ENCODE data around the gene FAAP20. TPM values are rescaled to one million over a fixed set of nuclear protein-coding genes. Genes with fewer than 3 reads are reported as not detected.

The FAAP20 gene
- total and polyA plus RNA-seq, 9 of the 15 experiments (the other 6 are each of a cell fraction or from before 2014, with no cell fraction given), result 0.58 to 143 (median 9.9) TPM

DNA sequence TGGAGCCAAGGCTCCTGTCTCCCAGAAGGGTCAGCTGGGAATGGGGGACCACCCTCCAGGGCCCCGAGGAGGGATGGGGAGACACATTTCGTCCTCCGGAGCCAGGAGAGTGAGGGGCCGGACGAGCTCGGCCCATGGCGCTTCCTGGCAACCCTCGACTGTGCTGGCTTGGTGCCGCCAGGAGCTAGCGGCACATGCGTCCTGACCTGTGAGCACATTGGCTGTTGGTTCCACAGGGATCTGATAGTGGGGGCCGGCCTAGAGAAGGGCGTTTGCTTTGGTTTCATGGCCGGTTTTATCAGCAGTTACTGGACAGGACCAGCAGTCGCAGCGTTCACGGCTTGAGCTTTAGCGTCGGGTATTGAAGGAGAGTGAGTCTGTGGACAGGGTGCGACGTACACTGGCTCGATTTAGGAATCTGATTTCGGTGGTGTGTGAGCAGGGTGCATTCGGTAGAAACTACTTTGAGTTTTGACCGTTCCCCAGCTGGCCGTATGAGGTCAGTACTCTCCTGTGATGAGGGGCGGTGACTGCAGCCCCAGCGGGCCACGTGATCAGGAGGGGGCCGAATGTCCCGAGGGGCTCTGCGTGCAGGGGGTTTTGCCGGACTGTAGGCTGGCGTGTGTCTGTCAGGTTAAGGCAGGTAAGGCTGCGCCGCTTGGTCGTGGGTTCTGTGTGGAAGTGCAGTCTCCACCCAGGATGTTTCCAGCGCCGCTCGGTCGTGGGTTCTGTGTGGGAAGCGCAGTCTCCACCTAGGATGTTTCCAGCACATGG, 18.7 kb downstream of the FAAP20 start (continued):
- TF ChIP-seq, protein P1, sequence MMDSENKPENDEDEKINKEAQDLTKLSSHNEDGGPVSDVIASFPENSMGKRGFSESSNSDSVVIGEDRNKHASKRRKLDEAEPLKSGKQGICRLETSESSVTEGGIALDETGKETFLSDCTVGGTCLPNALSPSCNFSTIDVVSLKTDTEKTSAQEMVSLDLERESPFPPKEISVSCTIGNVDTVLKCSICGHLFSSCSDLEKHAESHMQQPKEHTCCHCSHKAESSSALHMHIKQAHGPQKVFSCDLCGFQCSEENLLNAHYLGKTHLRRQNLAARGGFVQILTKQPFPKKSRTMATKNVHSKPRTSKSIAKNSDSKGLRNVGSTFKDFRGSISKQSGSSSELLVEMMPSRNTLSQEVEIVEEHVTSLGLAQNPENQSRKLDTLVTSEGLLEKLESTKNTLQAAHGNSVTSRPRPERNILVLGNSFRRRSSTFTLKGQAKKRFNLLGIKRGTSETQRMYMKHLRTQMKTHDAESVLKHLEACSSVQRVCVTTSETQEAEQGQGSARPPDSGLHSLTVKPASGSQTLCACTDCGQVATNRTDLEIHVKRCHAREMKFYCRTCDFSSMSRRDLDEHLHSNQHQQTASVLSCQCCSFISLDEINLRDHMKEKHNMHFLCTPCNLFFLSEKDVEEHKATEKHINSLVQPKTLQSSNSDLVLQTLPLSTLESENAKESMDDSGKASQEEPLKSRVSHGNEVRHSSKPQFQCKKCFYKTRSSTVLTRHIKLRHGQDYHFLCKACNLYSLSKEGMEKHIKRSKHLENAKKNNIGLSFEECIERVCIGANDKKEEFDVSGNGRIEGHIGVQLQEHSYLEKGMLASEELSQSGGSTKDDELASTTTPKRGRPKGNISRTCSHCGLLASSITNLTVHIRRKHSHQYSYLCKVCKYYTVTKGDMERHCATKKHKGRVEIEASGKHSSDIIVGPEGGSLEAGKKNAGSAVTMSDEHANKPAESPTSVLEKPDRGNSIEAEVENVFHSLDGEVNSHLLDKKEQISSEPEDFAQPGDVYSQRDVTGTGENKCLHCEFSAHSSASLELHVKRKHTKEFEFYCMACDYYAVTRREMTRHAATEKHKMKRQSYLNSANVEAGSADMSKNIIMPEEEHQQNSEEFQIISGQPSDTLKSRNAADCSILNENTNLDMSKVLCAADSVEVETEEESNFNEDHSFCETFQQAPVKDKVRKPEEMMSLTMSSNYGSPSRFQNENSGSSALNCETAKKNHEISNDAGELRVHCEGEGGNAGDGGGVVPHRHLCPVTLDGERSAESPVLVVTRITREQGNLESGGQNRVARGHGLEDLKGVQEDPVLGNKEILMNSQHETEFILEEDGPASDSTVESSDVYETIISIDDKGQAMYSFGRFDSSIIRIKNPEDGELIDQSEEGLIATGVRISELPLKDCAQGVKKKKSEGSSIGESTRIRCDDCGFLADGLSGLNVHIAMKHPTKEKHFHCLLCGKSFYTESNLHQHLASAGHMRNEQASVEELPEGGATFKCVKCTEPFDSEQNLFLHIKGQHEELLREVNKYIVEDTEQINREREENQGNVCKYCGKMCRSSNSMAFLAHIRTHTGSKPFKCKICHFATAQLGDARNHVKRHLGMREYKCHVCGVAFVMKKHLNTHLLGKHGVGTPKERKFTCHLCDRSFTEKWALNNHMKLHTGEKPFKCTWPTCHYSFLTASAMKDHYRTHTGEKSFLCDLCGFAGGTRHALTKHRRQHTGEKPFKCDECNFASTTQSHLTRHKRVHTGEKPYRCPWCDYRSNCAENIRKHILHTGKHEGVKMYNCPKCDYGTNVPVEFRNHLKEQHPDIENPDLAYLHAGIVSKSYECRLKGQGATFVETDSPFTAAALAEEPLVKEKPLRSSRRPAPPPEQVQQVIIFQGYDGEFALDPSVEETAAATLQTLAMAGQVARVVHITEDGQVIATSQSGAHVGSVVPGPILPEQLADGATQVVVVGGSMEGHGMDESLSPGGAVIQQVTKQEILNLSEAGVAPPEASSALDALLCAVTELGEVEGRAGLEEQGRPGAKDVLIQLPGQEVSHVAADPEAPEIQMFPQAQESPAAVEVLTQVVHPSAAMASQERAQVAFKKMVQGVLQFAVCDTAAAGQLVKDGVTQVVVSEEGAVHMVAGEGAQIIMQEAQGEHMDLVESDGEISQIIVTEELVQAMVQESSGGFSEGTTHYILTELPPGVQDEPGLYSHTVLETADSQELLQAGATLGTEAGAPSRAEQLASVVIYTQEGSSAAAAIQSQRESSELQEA (IDR thresholded peaks at IDR 0.05; ENCODE audit: low read depth), result no peak; the same call in 1 of the 2 replicates
- TF ChIP-seq ZNF347 (CRISPR knock-in tag; IDR thresholded peaks at IDR 0.05; ENCODE audit: low read depth) (no peak), FIP1L1 (IDR thresholded peaks at IDR 0.05; ENCODE audit: low read depth, low read length, poor library complexity, severe bottlenecking) (no peak), LARP7 (IDR thresholded peaks at IDR 0.05) (no peak), WHSC1 (IDR thresholded peaks at IDR 0.05; ENCODE audit: low read length) (no peak), HNRNPLL (IDR thresholded peaks at IDR 0.05; ENCODE audit: low read depth, low read length, poor library complexity, severe bottlenecking) (no peak), MBD2 (IDR thresholded peaks at IDR 0.05; ENCODE audit: borderline replicate concordance, low read depth) (no peak), SRSF9 (IDR thresholded peaks at IDR 0.05; ENCODE audit: borderline replicate concordance, low read depth, low read length) (no peak), SUPT5H (IDR thresholded peaks at IDR 0.05) (peak; percentile 67), FUS (optimal IDR thresholded peaks at IDR 0.05; ENCODE audit: low read depth, low read length) (no peak), TBP (optimal IDR thresholded peaks at IDR 0.05; ENCODE audit: low read depth, low read length) (peak; percentile 52), ZNF124 (CRISPR knock-in tag; IDR thresholded peaks at IDR 0.05) (no peak), BRF1 (IDR thresholded peaks at IDR 0.05; ENCODE audit: borderline replicate concordance, extremely low read depth, insufficient read length) (no peak), ZFP36 (IDR thresholded peaks at IDR 0.05; ENCODE audit: low read depth, low read length, partially characterized antibody) (no peak)
- TF ChIP-seq, protein P2, sequence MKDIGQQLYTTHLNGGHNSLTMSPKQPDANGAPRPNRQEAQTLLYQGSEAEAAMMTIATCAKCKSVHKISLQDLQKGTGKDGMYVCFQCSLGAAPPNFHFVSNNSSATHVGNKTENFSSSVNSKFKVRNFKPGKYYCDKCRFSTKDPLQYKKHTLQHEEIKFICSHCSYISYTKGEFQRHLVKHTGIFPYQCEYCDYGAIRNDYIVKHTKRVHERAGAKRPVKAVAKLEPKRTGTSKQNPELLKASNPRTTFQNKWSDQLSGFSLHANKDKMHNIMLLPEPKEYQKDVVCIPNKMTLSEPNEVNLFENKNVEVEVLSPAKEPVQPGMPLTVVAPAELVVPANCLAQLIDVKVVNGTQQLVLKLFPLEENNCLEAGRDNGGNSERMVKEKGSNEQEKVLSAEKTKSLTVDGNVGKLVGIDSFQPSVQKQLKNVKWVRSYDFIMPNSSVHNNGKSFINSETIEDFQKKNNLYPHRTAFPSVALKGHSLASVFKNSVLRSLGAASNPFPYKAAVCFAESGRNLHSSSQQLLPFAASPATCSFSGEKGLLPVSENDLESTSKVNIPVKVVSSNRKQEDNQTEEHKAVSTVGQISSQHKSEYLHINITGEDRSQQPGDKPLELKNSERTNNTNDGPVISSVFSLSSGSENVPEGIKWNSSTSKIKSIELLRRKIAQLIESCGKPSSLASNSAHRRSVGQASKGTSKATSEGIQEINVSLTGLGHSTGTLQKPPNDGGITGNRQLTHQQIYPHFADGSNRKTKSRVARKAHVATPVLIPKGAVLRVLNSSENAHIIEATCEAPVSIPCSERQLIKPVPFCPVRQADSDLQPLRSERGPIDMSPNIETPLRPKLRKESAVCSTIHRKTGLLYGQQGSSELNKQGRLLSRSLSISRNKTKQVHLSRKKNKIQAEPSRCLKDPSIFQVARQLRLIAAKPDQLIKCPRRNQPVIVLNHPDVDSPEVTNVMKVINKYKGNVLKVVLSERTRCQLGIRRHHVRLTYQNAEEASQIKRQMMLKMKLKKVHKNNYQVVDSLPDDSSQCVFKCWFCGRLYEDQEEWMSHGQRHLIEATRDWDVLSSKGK (CRISPR knock-in tag; IDR thresholded peaks at IDR 0.05), result no peak
- TF ChIP-seq, protein P3, sequence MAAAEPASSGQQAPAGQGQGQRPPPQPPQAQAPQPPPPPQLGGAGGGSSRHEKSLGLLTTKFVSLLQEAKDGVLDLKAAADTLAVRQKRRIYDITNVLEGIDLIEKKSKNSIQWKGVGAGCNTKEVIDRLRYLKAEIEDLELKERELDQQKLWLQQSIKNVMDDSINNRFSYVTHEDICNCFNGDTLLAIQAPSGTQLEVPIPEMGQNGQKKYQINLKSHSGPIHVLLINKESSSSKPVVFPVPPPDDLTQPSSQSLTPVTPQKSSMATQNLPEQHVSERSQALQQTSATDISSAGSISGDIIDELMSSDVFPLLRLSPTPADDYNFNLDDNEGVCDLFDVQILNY (CRISPR knock-in tag; IDR thresholded peaks at IDR 0.05), result peak; percentile 75
